Endometrium (tissue), 2 donors: ENCODE measurements around the gene ELOVL1.

Source experiments
- FAIRE-seq: peaks from 2 replicates; lab custom pipeline; 2012; peaks lifted over from hg19 to GRCh38; lab: Jason Lieb, UNC
- donor health status: control.
- donor health status: control.

ELOVL1 gene

GRCh38 chr1:43354936-43355335 lies 12.9 kb downstream of the ELOVL1 start:
- no peak for FAIRE-seq

GRCh38 chr1:43354471-43354870 lies 13.3 kb downstream of the ELOVL1 start:
- FAIRE-seq = no peak

GRCh38 chr1:43352881-43353280 lies 14.9 kb downstream of the ELOVL1 start:
- no peak for FAIRE-seq

- no peak for FAIRE-seq
These were observed 15.5 kb downstream of the ELOVL1 start for GRCh38 chr1:43352351-43352705.

GRCh38 chr1:43351421-43352350 lies 16.1 kb downstream of the ELOVL1 start:
- FAIRE-seq = no peak

GRCh38 chr1:43350976-43351375 lies 16.8 kb downstream of the ELOVL1 start:
- no peak for FAIRE-seq

- FAIRE-seq = no peak
These were observed 18.1 kb downstream of the ELOVL1 start for GRCh38 chr1:43349594-43350306.

- no peak for FAIRE-seq
These were observed 18.8 kb downstream of the ELOVL1 start for GRCh38 chr1:43348809-43349593.

- no peak for FAIRE-seq
These were observed 19.4 kb downstream of the ELOVL1 start for GRCh38 chr1:43348343-43348808.

- FAIRE-seq = no peak
These were observed 21.2 kb downstream of the ELOVL1 start for GRCh38 chr1:43346636-43347035.

GRCh38 chr1:43345120-43345519 lies 22.7 kb downstream of the ELOVL1 start:
- FAIRE-seq = no peak

GRCh38 chr1:43344267-43344850 lies 23.5 kb downstream of the ELOVL1 start:
- no peak for FAIRE-seq

- no peak for FAIRE-seq
These were observed 27.3 kb downstream of the ELOVL1 start for GRCh38 chr1:43340559-43340958.

GRCh38 chr1:43339584-43340232 lies 28.1 kb downstream of the ELOVL1 start:
- no peak for FAIRE-seq

GRCh38 chr1:43338001-43338400 lies 29.8 kb downstream of the ELOVL1 start:
- no peak for FAIRE-seq

GRCh38 chr1:43337588-43337987 lies 30.2 kb downstream of the ELOVL1 start, which contains the start of gene MPL:
MPL (plus strand) TSS chr1:43337818; CDS start chr1:43337849, 31 bp downstream.
- FAIRE-seq = no peak

- no peak for FAIRE-seq
These were observed 33.2 kb downstream of the ELOVL1 start for GRCh38 chr1:43334453-43335205.

- no peak for FAIRE-seq
These were observed 36.1 kb downstream of the ELOVL1 start for GRCh38 chr1:43331688-43332087.

GRCh38 chr1:43329995-43330751 lies 37.6 kb downstream of the ELOVL1 start:
- FAIRE-seq = no peak
